NCI-H1092 treated with DMSO at 0.1 percent for 48 hours (cell line): ENCODE measurements around the gene APBA2.

ENCODE experiments used
- DNase-seq: peaks from one replicate; lab custom pipeline; 2025; lab: John Stamatoyannopoulos, UW

The APBA2 gene

GRCh38 chr15:28896951-28897350 is 11.2 kb downstream of the APBA2 start:
- DNase-seq: no peak

GRCh38 chr15:28897861-28898585 is 12.2 kb downstream of the APBA2 start:
- no peak for DNase-seq

- no peak for DNase-seq
These were observed 13.4 kb downstream of the APBA2 start for GRCh38 chr15:28899061-28899738.

- DNase-seq: no peak
These were observed 14.5 kb downstream of the APBA2 start for GRCh38 chr15:28900041-28900891.

GRCh38 chr15:28900892-28901586 is 15.3 kb downstream of the APBA2 start:
- DNase-seq: no peak

- no peak for DNase-seq
These were observed 15.8 kb downstream of the APBA2 start for GRCh38 chr15:28901587-28901980.

- DNase-seq: no peak
These were observed 16.4 kb downstream of the APBA2 start for GRCh38 chr15:28901987-28902745.

GRCh38 chr15:28902856-28903255 is 17.1 kb downstream of the APBA2 start:
- DNase-seq: no peak

- no peak for DNase-seq
These were observed 17.8 kb downstream of the APBA2 start for GRCh38 chr15:28903555-28903954.

- no peak for DNase-seq
These were observed 18.2 kb downstream of the APBA2 start for GRCh38 chr15:28904003-28904402.

GRCh38 chr15:28904541-28905315 is 19.0 kb downstream of the APBA2 start:
- no peak for DNase-seq

GRCh38 chr15:28907338-28907960 is 21.7 kb downstream of the APBA2 start:
- no peak for DNase-seq

GRCh38 chr15:28909958-28910500 is 24.3 kb downstream of the APBA2 start:
- DNase-seq: no peak

GRCh38 chr15:28911310-28911931 is 25.6 kb downstream of the APBA2 start:
- DNase-seq: no peak

GRCh38 chr15:28912422-28912821 is 26.6 kb downstream of the APBA2 start:
- DNase-seq: no peak

GRCh38 chr15:28913171-28913765 is 27.5 kb downstream of the APBA2 start:
- no peak for DNase-seq

- no peak for DNase-seq
These were observed 28.3 kb downstream of the APBA2 start for GRCh38 chr15:28914046-28914445.

- no peak for DNase-seq
These were observed 28.8 kb downstream of the APBA2 start for GRCh38 chr15:28914483-28915023.
